HL-60 (cell line): ENCODE data around the gene RAB11FIP5.

Experiments used
- CTCF ChIP-seq: IDR thresholded peaks from one replicate; pipeline ENCODE4 v1.5.1; 2011; ENCODE audit warnings: low read length, control low read depth, inconsistent platforms; ENCODE audit not compliant: insufficient read depth
- GABPA ChIP-seq: IDR thresholded peaks from 2 replicates; pipeline ENCODE4 v1.6.1; 2012; ENCODE audit warnings: low read depth
- POLR2AphosphoS5 ChIP-seq: IDR thresholded peaks from 2 replicates; pipeline ENCODE4 v1.6.1; 2012; ENCODE audit warnings: low read depth
- REST ChIP-seq: IDR thresholded peaks from 2 replicates; pipeline ENCODE4 v1.6.1; 2012; ENCODE audit warnings: low read depth; ENCODE audit not compliant: insufficient replicate concordance
- SPI1 ChIP-seq: IDR thresholded peaks from 2 replicates; pipeline ENCODE4 v1.6.1; 2012; ENCODE audit warnings: low read depth, mild to moderate bottlenecking, borderline replicate concordance

- TF ChIP-seq POLR2AphosphoS5 (no peak), CTCF (no peak), REST (no peak), GABPA (no peak), SPI1 (no peak)
Measured at GRCh38 chr2:73077424-73077795, 35.3 kb downstream of the RAB11FIP5 start.
